Activated naive CD4-positive, alpha-beta T cell treated with anti-CD3 and anti-CD28 coated beads for 36 hours (primary cell): ENCODE results near the gene ARPP21. TPM values are rescaled to one million over a fixed set of nuclear protein-coding genes. Genes with fewer than 3 reads are reported as not detected.

Experiments used
- CTCF ChIA-PET: fragments of 350-600 bp; sonication (Branson Sonifier 250); formaldehyde crosslinking; loops from one replicate; lab custom pipeline; 2021; ENCODE audit warnings: antibody characterized with exemption; lab: Charles Lee
- DNase-seq: peaks from one replicate; pipeline ENCODE4 v3.0.0-alpha.2; 2020
- H3K27ac Mint-ChIP-seq: one replicate; pipeline ENCODE4 v1.8.0; 2021; ENCODE audit warnings: mild to moderate bottlenecking, mixed read lengths
- H3K27me3 Mint-ChIP-seq: one replicate; pipeline ENCODE4 v1.8.0; 2021; ENCODE audit warnings: low read depth, mixed read lengths
- H3K36me3 Mint-ChIP-seq: one replicate; pipeline ENCODE4 v1.8.0; 2021; ENCODE audit warnings: low read depth, mixed read lengths
- H3K4me1 Mint-ChIP-seq: one replicate; pipeline ENCODE4 v1.8.0; 2021; ENCODE audit warnings: low read depth, mixed read lengths
- H3K4me3 Mint-ChIP-seq: one replicate; pipeline ENCODE4 v1.8.0; 2021; ENCODE audit warnings: mild to moderate bottlenecking, moderate library complexity, mixed read lengths
- H3K9me3 Mint-ChIP-seq: one replicate; pipeline ENCODE4 v1.8.0; 2021; ENCODE audit warnings: mixed read lengths
- intact Hi-C: fragments of 100-400 bp; cut with micrococcal nuclease; formaldehyde crosslinking; loops from one replicate; pipeline ENCODE4 v1.15.1; 2023
- total RNA-seq, 2 experiments: library from RNA; stranded (reverse); gene quantifications; one replicate each; pipeline ENCODE4 v1.2.3, GENCODE V29; 2021

ARPP21 gene
- total RNA-seq, 2 experiments from 2014 or later: not detected

DNA sequence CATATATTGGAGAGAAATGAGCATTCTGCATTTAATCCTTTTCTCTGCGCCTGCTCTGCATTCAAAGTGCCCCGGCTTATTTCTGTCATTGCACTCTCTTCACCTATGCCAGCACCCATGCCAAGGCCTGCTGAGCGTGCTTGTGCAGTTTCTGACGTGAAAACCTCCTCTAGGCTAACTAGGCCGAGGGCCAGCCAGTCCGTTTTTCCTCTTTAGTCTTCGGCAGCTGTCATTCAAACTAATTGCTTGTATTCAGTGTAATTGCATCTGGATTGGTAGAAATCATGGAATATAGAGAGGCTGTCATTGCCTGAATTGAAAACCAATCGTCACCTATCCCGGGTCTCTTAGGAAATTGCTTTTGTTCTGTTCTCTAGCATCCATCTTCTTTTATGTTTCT is 94.0 kb downstream of the ARPP21 start:
- intact Hi-C loops: no loop called here
- H3K27ac Mint-ChIP-seq: no peak overlapping the region
- no peak overlapping the region for H3K4me3 Mint-ChIP-seq
- no peaks in the 10 kb centered on the region for H3K27me3 Mint-ChIP-seq
- CTCF ChIA-PET: no interaction called here
- DNase-seq: no peak
- no peaks in the 10 kb centered on the region for H3K4me1 Mint-ChIP-seq
- H3K36me3 Mint-ChIP-seq: no peaks in the 10 kb centered on the region
- H3K9me3 Mint-ChIP-seq: no peaks in the 10 kb centered on the region

- Mint-ChIP-seq H3K27ac (no peak overlapping the region), H3K9me3 (no peaks in the 10 kb centered on the region), H3K4me3 (no peak overlapping the region), H3K4me1 (no peaks in the 10 kb centered on the region), H3K27me3 (no peaks in the 10 kb centered on the region), H3K36me3 (no peaks in the 10 kb centered on the region)
- DNase-seq: no peak
- intact Hi-C loops: no loop called here
- CTCF ChIA-PET: no interaction called here
Measured at GRCh38 chr3:35733864-35734263, 94.5 kb downstream of the ARPP21 start.

DNA sequence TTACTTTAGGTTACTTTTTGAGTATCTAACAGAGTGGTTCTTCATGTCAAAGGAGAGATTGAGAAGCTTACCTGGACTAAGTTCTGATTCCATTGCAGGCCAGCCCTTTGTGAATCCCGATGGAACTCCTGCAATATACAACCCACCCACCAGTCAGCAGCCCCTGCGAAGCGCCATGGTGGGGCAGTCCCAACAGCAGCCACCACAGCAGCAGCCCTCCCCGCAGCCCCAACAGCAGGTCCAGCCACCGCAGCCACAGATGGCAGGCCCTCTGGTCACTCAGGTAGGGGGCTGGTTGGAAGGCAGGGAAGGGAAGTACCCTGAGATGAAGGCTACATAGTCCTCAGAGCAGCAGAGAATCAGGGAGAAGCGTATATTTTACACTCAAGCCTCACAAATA is 97.8 kb downstream of the ARPP21 start:
- CTCF ChIA-PET: interaction anchor here (0.6 kb wide), 1 partner anchor 20 kb away, joined by 3 read pairs; no protein-coding TSS in a partner anchor
- H3K4me1 Mint-ChIP-seq: no peaks in the 10 kb centered on the region

DNA sequence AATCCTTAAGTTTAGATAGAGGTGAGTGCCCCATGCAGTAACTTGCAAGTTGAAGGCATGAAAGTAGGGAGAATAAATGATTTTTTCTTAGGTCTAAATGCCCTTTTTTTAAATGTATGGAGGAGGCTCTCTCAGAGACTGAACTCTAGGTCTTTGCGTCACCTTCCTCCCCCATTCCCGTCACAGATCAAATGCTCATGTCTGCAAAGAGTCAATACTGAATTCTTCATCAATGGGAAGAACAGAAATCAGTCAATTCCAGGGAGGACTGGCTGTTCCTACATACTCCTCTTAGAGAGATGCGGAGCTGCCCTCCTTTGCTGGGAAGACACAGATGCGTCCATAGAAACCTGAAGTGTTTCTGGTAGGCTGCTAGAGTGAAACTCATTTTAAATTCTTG is 98.2 kb downstream of the ARPP21 start:
- Mint-ChIP-seq H3K4me1 (no peaks in the 10 kb centered on the region), H3K36me3 (no peaks in the 10 kb centered on the region), H3K9me3 (no peaks in the 10 kb centered on the region), H3K27me3 (no peaks in the 10 kb centered on the region), H3K27ac (no peak overlapping the region), H3K4me3 (no peak overlapping the region)
- no peak for DNase-seq
- intact Hi-C loops: no loop called here
- CTCF ChIA-PET: no interaction called here

More for the DNA sequence above, 97.8 kb downstream of the ARPP21 start:
- no peak for DNase-seq
- H3K9me3 Mint-ChIP-seq: no peaks in the 10 kb centered on the region
- H3K27ac Mint-ChIP-seq: no peak overlapping the region
- H3K27me3 Mint-ChIP-seq: no peaks in the 10 kb centered on the region
- H3K36me3 Mint-ChIP-seq: no peaks in the 10 kb centered on the region
- no peak overlapping the region for H3K4me3 Mint-ChIP-seq
- intact Hi-C loops: no loop called here

GRCh38 chr3:35737934-35738706 is 98.8 kb downstream of the ARPP21 start:
- intact Hi-C loops: no loop called here
- no peak overlapping the region for H3K4me3 Mint-ChIP-seq
- no peak overlapping the region for H3K27ac Mint-ChIP-seq
- CTCF ChIA-PET: no interaction called here
- no peak for DNase-seq
- no peaks in the 10 kb centered on the region for H3K9me3 Mint-ChIP-seq
- no peaks in the 10 kb centered on the region for H3K27me3 Mint-ChIP-seq
- H3K36me3 Mint-ChIP-seq: no peaks in the 10 kb centered on the region
- no peaks in the 10 kb centered on the region for H3K4me1 Mint-ChIP-seq

- Mint-ChIP-seq H3K9me3 (no peaks in the 10 kb centered on the region), H3K4me3 (no peak overlapping the region), H3K4me1 (no peaks in the 10 kb centered on the region), H3K36me3 (no peaks in the 10 kb centered on the region), H3K27me3 (no peaks in the 10 kb centered on the region), H3K27ac (no peak overlapping the region)
- intact Hi-C loops: no loop called here
- CTCF ChIA-PET: interaction anchor here (0.7 kb wide), 1 partner anchor 192 kb away, joined by 3 read pairs; no protein-coding TSS in a partner anchor
- no peak for DNase-seq
Measured at GRCh38 chr3:35739181-35739809, 100.0 kb downstream of the ARPP21 start.

DNA sequence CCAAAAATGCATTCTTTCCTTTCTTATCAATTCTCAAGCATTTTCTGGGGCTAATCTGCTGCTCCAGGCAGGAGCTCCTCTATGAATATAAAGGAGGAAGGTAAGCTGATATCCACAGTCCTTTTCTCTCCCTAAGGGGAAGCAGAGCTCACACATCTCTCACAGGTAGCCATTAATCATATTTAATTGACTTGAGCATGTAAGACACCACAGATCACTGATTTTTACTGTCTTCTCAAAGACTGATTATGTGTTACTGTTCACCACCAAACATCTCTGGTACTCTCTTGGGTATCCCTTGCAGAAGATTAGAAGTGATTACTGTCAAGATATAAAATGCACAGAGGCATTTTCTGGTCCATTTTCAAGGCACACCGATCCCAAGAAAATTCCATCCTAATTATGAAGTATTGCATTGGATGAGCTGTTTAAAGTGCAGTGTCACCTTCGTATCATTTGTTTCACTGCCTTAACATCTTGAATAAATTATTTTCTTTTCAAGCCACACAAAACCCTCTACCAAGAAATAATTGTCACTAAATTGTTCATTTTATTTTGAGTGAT is 100.7 kb downstream of the ARPP21 start:
- no peak for DNase-seq

DNA sequence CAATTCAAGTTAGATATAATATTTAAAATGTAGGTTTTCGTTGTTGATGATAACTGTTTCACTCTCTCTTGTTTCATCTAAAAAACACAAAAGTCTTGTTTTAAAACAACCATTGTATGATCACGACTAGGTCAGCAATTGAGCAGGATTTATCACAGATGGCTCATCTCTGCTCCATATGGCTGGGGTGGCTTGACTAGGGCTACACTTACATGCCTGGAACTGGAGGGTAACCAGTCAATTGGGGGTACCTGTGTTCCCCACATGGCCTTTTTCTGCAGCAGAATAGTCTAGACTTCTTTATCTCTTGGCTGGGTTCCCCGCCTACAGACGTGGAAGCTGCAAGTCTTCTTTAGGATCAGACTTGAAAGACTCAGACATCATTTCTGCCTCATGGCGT is 103.9 kb downstream of the ARPP21 start:
- H3K4me1 Mint-ChIP-seq: no peaks in the 10 kb centered on the region
- H3K27me3 Mint-ChIP-seq: no peaks in the 10 kb centered on the region
- CTCF ChIA-PET: no interaction called here
- H3K27ac Mint-ChIP-seq: no peak overlapping the region
- DNase-seq: no peak
- intact Hi-C loops: no loop called here
- no peaks in the 10 kb centered on the region for H3K36me3 Mint-ChIP-seq
- H3K4me3 Mint-ChIP-seq: no peak overlapping the region
- H3K9me3 Mint-ChIP-seq: no peaks in the 10 kb centered on the region

More for the DNA sequence above, 100.7 kb downstream of the ARPP21 start:
- Mint-ChIP-seq H3K9me3 (no peaks in the 10 kb centered on the region), H3K4me3 (no peak overlapping the region), H3K36me3 (no peaks in the 10 kb centered on the region), H3K27me3 (no peaks in the 10 kb centered on the region), H3K27ac (no peak overlapping the region), H3K4me1 (no peaks in the 10 kb centered on the region)
- CTCF ChIA-PET: no interaction called here
- intact Hi-C loops: no loop called here

DNA sequence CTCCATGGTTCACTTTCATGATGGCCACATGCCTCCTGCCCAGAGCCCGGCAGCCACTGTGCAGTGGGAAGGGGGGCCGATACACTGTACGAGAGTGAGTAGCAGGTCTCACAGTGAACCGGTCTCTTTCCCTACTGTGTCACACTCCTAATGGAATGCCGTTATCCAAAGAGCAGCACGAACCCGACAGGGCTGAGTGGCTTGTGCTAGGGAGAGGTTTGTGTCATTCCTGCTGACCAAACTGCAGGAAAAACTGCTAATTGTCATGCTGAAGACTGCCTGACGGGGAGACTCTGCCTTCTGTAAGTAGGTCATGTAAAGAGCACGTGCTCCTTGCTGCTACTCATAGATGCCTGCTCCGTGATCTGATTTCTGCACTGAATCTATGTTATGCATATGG is 105.1 kb downstream of the ARPP21 start:
- CTCF ChIA-PET: no interaction called here
- H3K4me1 Mint-ChIP-seq: no peaks in the 10 kb centered on the region
- no peak overlapping the region for H3K27ac Mint-ChIP-seq
- H3K4me3 Mint-ChIP-seq: no peak overlapping the region
- no peaks in the 10 kb centered on the region for H3K36me3 Mint-ChIP-seq
- H3K9me3 Mint-ChIP-seq: no peaks in the 10 kb centered on the region
- intact Hi-C loops: no loop called here
- DNase-seq: no peak
- H3K27me3 Mint-ChIP-seq: no peaks in the 10 kb centered on the region

- no peaks in the 10 kb centered on the region for H3K4me1 Mint-ChIP-seq
- DNase-seq: no peak
- CTCF ChIA-PET: no interaction called here
- intact Hi-C loops: no loop called here
- no peaks in the 10 kb centered on the region for H3K27me3 Mint-ChIP-seq
- no peak overlapping the region for H3K4me3 Mint-ChIP-seq
- H3K27ac Mint-ChIP-seq: no peak overlapping the region
- H3K36me3 Mint-ChIP-seq: no peaks in the 10 kb centered on the region
- no peaks in the 10 kb centered on the region for H3K9me3 Mint-ChIP-seq
Measured at GRCh38 chr3:35745351-35745750, 106.0 kb downstream of the ARPP21 start.

- Mint-ChIP-seq H3K9me3 (no peaks in the 10 kb centered on the region), H3K36me3 (no peaks in the 10 kb centered on the region), H3K4me1 (no peaks in the 10 kb centered on the region), H3K4me3 (no peak overlapping the region), H3K27me3 (no peaks in the 10 kb centered on the region), H3K27ac (no peak overlapping the region)
- CTCF ChIA-PET: no interaction called here
- intact Hi-C loops: no loop called here
- no peak for DNase-seq
Measured at GRCh38 chr3:35745802-35746484, 106.6 kb downstream of the ARPP21 start.

GRCh38 chr3:35746492-35746891 is 107.2 kb downstream of the ARPP21 start:
- no peaks in the 10 kb centered on the region for H3K9me3 Mint-ChIP-seq
- CTCF ChIA-PET: no interaction called here
- no peaks in the 10 kb centered on the region for H3K36me3 Mint-ChIP-seq
- H3K4me1 Mint-ChIP-seq: no peaks in the 10 kb centered on the region
- no peaks in the 10 kb centered on the region for H3K27me3 Mint-ChIP-seq
- no peak overlapping the region for H3K4me3 Mint-ChIP-seq
- intact Hi-C loops: no loop called here
- no peak overlapping the region for H3K27ac Mint-ChIP-seq
- DNase-seq: no peak
